GM10847 (cell line): ENCODE results near the gene HDAC2.

Experiments used
- POLR2A ChIP-seq: IDR thresholded peaks from 2 replicates; pipeline ENCODE4 v1.6.1; 2011; ENCODE audit not compliant: insufficient read length; ENCODE audit errors: extremely low read depth

The HDAC2 gene

DNA sequence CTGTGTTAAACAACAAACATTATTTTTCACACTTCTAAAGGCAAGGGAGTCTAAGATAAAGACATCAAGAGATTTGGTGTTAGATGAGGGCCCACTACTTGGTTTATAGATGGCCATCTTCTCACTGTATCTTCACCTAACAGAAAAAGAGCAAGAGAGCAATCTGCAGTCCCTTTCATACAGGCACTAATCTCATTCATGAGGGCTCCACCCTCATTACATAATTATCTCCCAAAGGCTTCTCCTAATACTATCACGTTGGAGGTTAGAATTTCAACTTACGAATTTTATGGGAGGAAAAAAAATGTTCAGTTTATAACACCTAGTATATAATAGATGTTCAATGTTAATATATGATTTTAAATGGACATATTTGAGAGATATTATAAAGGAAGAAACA is 45.6 kb downstream of the HDAC2 start:
- TF ChIP-seq POLR2A: no peak

DNA sequence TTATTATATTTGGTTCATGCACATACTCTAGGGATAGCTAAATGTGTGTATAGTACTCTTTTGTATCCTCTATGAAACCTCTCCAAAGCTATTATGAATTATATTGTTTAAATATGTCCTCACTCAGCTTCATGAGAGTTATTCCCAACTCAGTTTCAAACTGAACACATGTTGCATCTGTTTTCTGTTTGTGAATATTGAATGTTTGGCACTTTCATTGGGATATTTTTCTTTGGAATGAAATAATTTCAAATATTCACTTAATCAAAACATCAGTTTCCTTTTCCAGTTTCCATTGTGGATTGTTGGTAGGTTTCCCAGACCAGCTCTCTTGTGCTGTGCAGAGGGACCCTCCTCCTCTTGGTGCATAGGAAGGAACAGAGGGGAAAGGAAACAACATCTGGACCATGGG is 46.6 kb downstream of the HDAC2 start:
- TF ChIP-seq POLR2A: no peak

DNA sequence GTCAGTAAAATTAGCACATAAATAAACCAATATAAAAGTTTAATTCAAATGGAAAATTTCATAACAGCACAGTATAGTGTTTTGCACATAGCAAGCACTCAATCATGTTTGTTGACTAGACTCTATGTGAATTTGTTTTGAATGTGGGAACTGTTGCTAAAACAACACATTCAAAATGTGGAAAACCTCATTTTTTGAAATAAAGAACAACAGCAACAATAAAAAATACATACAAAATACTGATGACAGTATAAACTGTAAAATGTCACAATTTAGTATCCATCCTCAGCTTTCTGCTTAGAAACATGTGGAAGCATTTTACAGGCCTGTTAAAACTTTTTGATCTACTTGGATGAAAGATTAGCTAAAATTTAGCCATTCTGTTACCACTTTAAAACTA is 47.4 kb downstream of the HDAC2 start:
- TF ChIP-seq POLR2A: no peak

DNA sequence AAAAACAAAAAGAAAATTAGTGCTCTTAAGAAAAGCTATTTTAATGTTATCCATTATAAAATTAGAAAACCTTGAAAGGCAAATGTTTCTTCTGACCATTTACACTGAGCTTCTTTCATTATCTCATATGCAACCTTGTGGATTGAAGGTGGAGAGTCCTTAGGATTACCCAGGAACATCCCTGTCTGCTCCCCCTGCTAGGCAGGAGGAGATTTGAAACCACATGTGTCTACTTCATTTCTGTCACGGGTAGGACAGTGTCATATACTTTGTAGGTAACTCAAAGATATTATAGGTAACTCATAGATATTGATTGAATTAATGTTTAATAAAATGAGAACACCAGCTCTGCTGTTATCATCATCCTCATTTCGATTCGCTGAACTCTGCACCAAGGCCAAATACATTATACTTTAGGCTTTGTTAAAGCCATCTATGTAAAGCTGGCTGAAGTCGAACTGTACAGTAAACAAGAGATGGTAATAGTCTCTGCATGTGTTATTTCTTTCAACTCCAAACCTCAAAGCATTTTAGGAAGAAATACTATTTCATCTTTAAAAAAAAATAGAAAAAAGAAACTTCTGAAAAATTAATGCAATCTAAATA is 49.5 kb downstream of the HDAC2 start:
- TF ChIP-seq POLR2A: no peak

DNA sequence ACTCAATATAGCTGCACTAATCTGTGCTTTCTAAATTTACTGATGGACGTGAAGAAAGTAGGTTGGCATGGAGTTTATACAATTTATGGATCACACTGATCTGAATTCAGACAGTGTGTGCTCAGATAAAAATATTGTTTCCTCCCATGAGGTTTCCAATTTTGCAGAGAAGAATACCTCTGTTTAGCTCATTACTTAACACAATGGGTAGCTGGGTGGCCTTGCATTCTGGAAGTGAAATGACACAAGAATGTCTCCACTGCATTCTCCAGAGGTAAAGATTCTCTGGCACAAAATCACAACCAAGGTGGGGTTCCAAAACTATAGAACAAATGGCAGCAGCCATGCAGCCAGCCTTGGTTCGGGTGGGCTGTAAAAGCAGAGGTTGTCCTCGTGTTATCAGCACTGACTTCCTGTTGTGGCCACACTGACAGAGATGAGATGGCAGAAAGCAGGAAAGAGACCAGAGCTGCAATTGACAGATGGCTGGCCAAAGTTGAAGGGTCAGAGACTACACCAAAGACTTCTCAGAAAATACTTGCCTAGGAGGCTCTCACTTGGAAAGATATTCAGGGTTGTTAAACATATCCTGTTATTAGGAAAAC is 50.2 kb downstream of the HDAC2 start:
- TF ChIP-seq POLR2A: no peak

DNA sequence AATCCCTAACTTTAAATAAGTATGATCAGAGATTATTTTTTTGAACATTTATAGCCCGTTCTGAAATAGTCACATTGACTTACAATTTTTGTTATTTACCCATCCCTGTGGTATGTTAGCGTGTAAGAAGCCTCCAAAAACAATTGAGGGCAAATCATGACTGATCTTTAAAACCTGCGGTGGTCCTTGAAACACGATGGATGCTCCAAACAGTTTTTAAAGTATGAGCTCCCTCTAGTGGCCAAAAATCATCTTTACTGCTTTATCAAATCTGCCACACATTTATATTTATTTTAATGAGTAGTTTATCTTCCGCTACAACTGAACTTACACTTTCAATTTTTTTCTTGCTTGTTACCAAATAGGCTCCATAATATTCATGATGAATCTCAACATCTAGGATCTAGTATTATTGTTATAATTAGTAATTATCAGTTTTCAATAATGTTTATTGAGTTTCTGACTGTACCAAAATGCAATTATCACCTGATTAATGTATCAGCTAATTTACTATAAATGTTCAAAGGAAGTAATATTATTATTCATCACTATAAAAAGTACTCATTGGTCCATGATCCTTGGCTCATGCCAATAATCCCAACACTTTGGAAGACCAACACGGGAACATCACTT is 61.6 kb downstream of the HDAC2 start:
- TF ChIP-seq POLR2A: no peak

DNA sequence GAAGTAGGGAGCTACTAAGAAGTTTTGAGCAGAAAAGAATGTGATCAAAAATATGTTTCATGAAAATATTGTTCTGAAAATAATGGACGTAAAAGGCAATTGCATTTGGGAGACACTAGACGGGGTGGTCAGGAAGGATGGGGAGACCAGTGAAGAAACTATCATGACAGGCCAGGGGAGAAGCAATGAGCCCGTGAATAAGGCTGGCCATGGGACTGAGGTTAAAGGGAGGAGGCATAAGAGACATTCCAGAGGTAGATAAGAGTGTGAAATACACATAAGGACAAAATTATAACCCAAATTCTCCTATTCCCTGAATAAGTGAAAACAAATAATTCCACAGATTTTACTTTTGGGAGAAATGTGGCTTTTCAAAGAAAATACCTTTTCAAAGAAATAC is 62.1 kb downstream of the HDAC2 start:
- no peak for TF ChIP-seq POLR2A

DNA sequence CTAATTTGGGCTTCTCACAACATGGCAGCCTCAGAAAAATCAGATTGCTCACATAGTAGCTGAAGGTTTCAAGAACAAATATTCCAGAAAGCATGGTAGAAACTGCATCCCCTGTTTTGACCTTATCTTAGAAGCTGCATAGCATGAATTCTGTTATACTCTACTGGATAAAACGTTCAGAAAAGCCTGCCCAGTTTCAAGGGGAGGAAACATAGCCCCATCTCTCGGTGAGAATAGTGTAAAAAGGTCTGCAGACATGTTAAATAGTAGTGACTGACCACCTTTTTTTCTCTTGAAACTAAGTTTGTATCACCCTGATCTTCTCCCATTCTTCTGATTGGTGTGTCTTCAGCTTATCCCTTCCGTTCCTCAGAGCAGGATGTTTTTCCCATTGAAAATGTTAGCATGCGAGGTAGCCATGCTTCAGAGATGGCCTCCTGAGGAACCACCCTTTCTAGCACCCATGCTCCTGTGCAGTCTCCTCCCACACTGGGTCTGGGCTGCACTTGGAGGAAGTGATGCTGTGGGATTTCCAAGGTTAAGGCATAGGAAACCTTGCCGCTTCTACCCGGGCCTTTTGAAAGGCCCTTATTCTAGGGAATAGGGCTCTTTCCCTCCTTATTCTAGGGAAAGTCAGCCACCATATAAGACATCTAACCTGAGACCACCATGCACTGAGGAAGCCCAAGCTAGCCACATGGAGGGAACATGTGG is 63.7 kb downstream of the HDAC2 start:
- no peak for TF ChIP-seq POLR2A

DNA sequence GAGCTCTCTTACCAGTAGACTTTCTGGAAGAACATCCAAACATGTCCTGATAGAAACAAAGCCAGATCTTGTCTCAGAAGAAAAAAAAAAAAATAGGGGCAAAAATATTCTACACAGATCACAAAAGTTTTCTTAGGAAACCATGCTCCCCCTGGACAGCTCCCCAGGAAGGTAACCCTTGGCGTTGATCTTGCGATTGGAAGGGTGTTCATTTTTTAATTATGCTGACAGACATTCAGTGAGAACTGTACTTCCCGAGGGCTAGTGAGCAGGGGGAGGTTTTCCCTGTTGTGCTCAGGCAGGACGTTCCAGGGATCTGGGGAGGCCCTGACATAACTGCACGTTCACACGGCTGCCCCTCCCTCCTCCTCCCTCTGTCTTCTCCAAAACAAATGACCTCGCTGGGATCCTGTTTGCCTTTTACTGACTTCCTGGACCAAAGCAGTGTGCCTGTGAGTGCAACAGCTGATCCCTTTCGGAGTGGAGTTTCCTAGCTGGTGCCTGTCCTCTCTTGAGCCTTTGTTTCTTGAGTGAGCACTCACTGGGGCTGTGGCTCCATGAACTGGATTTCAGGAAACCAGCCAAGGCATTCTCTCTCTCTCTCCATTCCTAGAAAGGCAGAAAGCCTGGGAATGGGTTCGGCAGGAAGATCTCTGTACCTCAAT is 67.2 kb downstream of the HDAC2 start:
- TF ChIP-seq POLR2A: no peak

DNA sequence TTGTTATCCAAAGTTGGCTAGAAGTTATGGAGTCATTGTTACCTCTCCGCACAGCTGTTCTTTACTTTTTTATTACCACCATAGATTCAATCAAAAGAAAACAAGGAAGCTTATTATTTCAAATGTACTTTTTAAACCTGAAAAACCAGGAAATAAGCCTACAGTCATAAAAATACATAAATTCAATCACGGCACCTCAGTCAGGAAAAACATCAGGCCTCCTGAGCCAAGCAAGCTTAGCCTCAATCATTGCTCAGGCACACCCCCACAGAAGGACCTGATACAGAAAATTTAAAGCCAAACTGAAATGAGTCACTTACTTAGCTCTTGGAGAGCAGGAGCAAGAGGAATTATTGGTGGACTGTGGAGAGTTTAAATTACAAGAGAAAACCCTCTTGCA is 69.5 kb downstream of the HDAC2 start:
- TF ChIP-seq POLR2A: no peak

DNA sequence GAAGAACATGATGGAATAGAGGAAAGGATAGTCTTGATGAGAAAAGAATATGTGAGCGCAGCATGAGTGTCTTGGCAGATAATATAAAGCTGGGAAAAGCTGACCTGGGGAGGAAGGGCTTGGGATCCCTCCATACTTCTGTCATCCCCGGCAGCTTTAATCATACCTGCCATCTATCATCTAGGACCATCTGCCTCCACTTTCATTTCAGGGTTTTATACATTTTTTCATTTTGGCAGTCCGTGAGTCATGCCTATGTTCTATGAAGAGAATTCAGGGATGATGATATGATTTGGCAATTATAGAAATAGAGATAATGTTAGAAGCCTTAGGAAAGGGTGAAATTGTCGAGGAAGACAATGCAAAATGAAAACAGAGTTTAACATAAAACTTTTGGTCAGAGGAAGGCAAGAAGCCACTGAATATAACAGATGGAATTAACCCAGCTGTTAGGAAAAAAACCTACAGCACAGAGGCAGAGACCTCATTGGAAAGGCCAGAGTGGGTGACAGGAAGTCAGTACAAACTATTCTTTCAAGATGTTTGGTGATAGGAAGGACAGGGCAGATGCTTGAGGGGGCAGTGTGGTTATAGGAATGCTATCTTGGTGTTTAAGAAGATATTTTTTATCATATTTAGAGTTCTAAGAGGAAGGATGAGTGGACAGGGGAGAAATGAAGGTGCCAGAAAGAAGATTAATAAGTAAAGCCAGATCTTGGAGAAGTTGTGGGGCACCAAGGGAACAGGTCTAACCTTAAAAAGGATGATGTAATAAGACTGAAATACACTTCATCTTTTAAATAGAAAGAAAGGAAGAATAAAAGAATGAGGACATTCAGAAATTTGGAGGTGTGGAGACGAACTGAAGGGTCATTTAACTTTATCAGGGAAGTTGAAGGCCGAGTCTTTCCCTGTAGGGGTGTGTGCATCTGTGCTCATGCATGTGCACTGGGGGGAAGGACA is 76.0 kb downstream of the HDAC2 start:
- no peak for TF ChIP-seq POLR2A

DNA sequence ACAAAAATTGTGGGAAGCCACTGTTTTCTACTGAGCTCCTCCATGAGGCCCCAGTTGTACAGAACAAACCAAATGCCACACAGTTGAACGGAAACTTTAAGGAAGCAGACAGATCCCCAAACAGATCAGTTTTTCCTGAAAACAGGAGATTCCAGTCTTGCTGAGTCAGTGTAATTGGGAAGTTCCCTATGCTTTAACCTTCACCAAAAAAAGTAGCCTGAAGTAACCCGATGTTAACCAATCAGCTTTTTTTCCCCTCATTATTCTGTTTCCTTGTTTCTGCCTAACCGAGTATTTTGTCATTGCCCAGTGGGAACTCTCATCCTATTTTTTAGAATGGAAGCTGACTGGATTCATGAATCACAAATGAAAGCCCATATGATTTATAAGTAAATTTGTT is 77.1 kb downstream of the HDAC2 start:
- TF ChIP-seq POLR2A: no peak

DNA sequence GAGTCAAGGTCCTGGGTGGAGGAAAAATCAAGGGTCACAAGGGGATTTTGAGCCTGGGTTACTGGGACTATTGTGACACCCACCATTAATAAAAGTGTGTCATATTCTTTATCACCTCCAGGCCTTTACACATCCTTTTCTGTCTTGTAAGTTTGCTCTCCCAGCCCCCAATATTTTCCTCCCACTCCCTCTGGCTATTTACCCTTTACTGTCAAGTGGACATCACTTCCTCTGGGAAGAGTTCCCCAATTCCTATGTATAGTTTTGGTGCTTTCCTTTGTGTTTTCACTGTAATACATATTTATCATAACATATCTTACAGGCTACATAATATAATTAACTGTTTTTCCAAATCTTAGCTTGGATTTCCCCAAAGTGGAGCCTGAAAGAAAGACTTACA is 77.5 kb downstream of the HDAC2 start:
- no peak for TF ChIP-seq POLR2A

DNA sequence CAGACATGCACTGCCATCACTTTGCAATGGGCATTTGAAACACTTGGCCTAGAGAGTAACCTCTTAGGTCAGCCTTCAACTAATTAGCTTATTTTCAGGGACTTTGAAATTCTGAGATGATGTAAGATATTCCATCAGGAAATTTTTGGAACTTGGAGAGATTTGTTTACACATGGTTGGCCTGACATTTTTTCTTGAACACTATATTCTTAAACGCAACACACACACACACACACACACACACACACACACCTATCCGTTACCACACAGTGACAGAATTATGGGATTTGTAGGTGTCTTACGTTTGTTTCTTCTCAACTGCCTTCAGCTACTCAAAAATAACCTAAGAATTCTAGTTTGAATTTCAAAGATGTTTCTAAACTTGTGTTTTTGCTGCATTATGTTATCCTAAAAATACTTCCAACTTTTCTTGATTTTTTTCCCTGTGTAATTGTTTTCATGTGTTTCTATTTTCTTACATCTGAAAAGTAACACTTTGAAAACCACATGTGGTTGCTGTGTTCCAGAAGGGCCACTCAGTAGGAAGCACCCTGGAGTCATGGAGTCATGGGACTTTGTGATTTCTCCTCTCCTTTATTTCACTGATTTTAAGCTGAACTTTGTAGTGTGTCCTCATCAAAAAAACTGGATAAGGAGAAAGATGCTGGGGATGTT is 81.9 kb downstream of the HDAC2 start:
- no peak for TF ChIP-seq POLR2A
